Sciatic nerve (tissue), 2 donors: ENCODE data around the gene PRDM12. TPM values are rescaled to one million over a fixed set of nuclear protein-coding genes. Genes with fewer than 3 reads are reported as not detected.

Source experiments
- ATAC-seq: fragments of 200-7000 bp; cut with Tn5 transposase; one replicate; pipeline ENCODE4 v1.9.1; 2020; ENCODE audit warnings: mild to moderate bottlenecking, moderate library complexity
- DNase-seq: peaks from one replicate; pipeline ENCODE4 v3.0.0-alpha.2; 2020; ENCODE audit warnings: low spot score
- intact Hi-C: fragments of 100-400 bp; cut with DNase I; formaldehyde crosslinking; loops from one replicate; pipeline ENCODE4 v1.14.2; 2022
- total RNA-seq: library from RNA; stranded (reverse); fragmentation: NEBNext Ultra II Directional; extraction: Animal tissue kit (Norgen Biotek cat#: 25700); gene quantifications from one replicate; pipeline ENCODE4 v1.2.1, GENCODE V29; 2021
- donor health status: DM: no; HTN: no; CAD: no.
- donor health status: DM: no; HTN: no; CAD: no.

The PRDM12 gene
- total RNA-seq, 1 donor from 2014 or later: not detected

- DNase-seq: no peak
Measured at GRCh38 chr9:130635306-130635705, 29.1 kb upstream of the PRDM12 start.

GRCh38 chr9:130635721-130636647 lies 28.4 kb upstream of the PRDM12 start:
- intact Hi-C loops: no loop called here
- ATAC-seq (no peak), DNase-seq (no peak)

More at GRCh38 chr9:130635306-130635705, 29.1 kb upstream of the PRDM12 start:
- ATAC-seq: no peak
- intact Hi-C loops: no loop called here

- ATAC-seq: no peak
- intact Hi-C loops: no loop called here
- DNase-seq: no peak
Measured at GRCh38 chr9:130636648-130637020, 27.8 kb upstream of the PRDM12 start.

- ATAC-seq (no peak), DNase-seq (no peak)
- intact Hi-C loops: no loop called here
Measured at GRCh38 chr9:130638284-130639123, 25.9 kb upstream of the PRDM12 start.

- DNase-seq (no peak), ATAC-seq (no peak)
- intact Hi-C loops: no loop called here
Measured at GRCh38 chr9:130639124-130639765, 25.1 kb upstream of the PRDM12 start.

- ATAC-seq (no peak), DNase-seq (no peak)
- intact Hi-C loops: no loop called here
Measured at GRCh38 chr9:130639866-130640555, 24.4 kb upstream of the PRDM12 start.

- DNase-seq (no peak), ATAC-seq (no peak)
- intact Hi-C loops: no loop called here
Measured at GRCh38 chr9:130640681-130641080, 23.7 kb upstream of the PRDM12 start.

GRCh38 chr9:130642926-130643325 lies 21.5 kb upstream of the PRDM12 start:
- intact Hi-C loops: no loop called here
- DNase-seq (no peak), ATAC-seq (no peak)

- ATAC-seq (no peak), DNase-seq (no peak)
- intact Hi-C loops: no loop called here
Measured at GRCh38 chr9:130651221-130651620, 13.2 kb upstream of the PRDM12 start.

- DNase-seq: no peak
- ATAC-seq: no peak
- intact Hi-C loops: no loop called here
Measured at GRCh38 chr9:130651752-130652151, 12.6 kb upstream of the PRDM12 start.

GRCh38 chr9:130654879-130655278 lies 9.5 kb upstream of the PRDM12 start:
- no peak for ATAC-seq
- intact Hi-C loops: no loop called here
- DNase-seq: no peak

- DNase-seq: no peak
- no peak for ATAC-seq
- intact Hi-C loops: no loop called here
Measured at GRCh38 chr9:130658893-130659698, 5.3 kb upstream of the PRDM12 start.

GRCh38 chr9:130659699-130660248 lies 4.6 kb upstream of the PRDM12 start:
- no peak for DNase-seq
- intact Hi-C loops: no loop called here
- no peak for ATAC-seq

- DNase-seq: no peak
- ATAC-seq: no peak
- intact Hi-C loops: no loop called here
Measured at GRCh38 chr9:130660326-130660682, 4.1 kb upstream of the PRDM12 start.

GRCh38 chr9:130660683-130661450 lies 3.5 kb upstream of the PRDM12 start:
- ATAC-seq (peak; percentile 18), DNase-seq (no peak)
- intact Hi-C loops: no loop called here

- no peak for ATAC-seq
Measured at GRCh38 chr9:130661451-130662098, 2.8 kb upstream of the PRDM12 start.

More at GRCh38 chr9:130661451-130662098, 2.8 kb upstream of the PRDM12 start:
- no peak for DNase-seq
- intact Hi-C loops: no loop called here
